Activated naive CD4-positive, alpha-beta T cell treated with anti-CD3 and anti-CD28 coated beads, Interleukin-2, amount 50 U/mL, for 72 hours (primary cell): ENCODE measurements around the gene OLFML1. TPM values are rescaled to one million over a fixed set of nuclear protein-coding genes. Genes with fewer than 3 reads are reported as not detected.

Source experiments
- ATAC-seq, 2 donors: fragments of 150-1000 bp; cut with Tn5 transposase; 2 replicates each; pipeline ENCODE4 v1.10.0; 2021; ENCODE audit warnings: mild to moderate bottlenecking in 2 of 2, moderate library complexity in 2 of 2
- DNase-seq, 2 donors: peaks; one replicate each; pipeline ENCODE4 v3.0.0; 2021 to 2022; ENCODE audit warnings: low spot score in 2 of 2
- H3K27ac Mint-ChIP-seq, 2 donors: one replicate each; pipeline ENCODE4 v1.8.0; 2022; ENCODE audit warnings: mild to moderate bottlenecking in 2 of 2, mixed read lengths in 2 of 2
- H3K36me3 Mint-ChIP-seq, 2 donors: one replicate each; pipeline ENCODE4 v1.8.0; 2022; ENCODE audit warnings: mixed read lengths in 2 of 2
- H3K9me3 Mint-ChIP-seq, 2 donors: one replicate each; pipeline ENCODE4 v1.8.0; 2022; ENCODE audit warnings: mixed read lengths in 2 of 2
- total RNA-seq, 2 donors: library from RNA; stranded (reverse); gene quantifications; one replicate each; pipeline ENCODE4 v1.2.3, GENCODE V29; 2022

The OLFML1 gene
- total RNA-seq, 2 donors from 2014 or later, result not detected

GRCh38 chr11:7462706-7463105 lies 22.6 kb upstream of the OLFML1 start:
- Mint-ChIP-seq H3K27ac (no peak overlapping the region), H3K9me3 (peaks cover 0 to 7% of the 10 kb centered on the region in 2 donors), H3K36me3 (no peaks in the 10 kb centered on the region)
- ATAC-seq (no peak), DNase-seq (no peak)

- no peaks in the 10 kb centered on the region for H3K36me3 Mint-ChIP-seq
- H3K9me3 Mint-ChIP-seq, result no peaks in the 10 kb centered on the region
- H3K27ac Mint-ChIP-seq, result no peak overlapping the region
- peak in 1 of 2 donors; percentile 57 for DNase-seq
- peak; percentile 86 to 99 for ATAC-seq
These were observed 17.7 kb upstream of the OLFML1 start for GRCh38 chr11:7467652-7468051.

GRCh38 chr11:7469351-7469865 lies 15.9 kb upstream of the OLFML1 start:
- no peaks in the 10 kb centered on the region for H3K36me3 Mint-ChIP-seq
- ATAC-seq (no peak), DNase-seq (no peak)
- H3K27ac Mint-ChIP-seq, result peak overlapping the region in 1 of 2 donors; percentile 79
- H3K9me3 Mint-ChIP-seq, result no peaks in the 10 kb centered on the region

GRCh38 chr11:7471071-7471470 lies 14.2 kb upstream of the OLFML1 start:
- DNase-seq (no peak), ATAC-seq (no peak)
- H3K27ac Mint-ChIP-seq, result no peak overlapping the region
- no peaks in the 10 kb centered on the region for H3K36me3 Mint-ChIP-seq
- H3K9me3 Mint-ChIP-seq, result no peaks in the 10 kb centered on the region

- ATAC-seq (no peak), DNase-seq (no peak)
- Mint-ChIP-seq H3K27ac (no peak overlapping the region), H3K36me3 (no peaks in the 10 kb centered on the region), H3K9me3 (no peaks in the 10 kb centered on the region)
These were observed 11.6 kb upstream of the OLFML1 start for GRCh38 chr11:7473717-7474116.

GRCh38 chr11:7480113-7480512 lies 5.2 kb upstream of the OLFML1 start:
- H3K36me3 Mint-ChIP-seq, result no peaks in the 10 kb centered on the region
- ATAC-seq, result no peak
- H3K27ac Mint-ChIP-seq, result no peak overlapping the region
- DNase-seq, result no peak
- H3K9me3 Mint-ChIP-seq, result no peaks in the 10 kb centered on the region

GRCh38 chr11:7484131-7484530 lies 1.2 kb upstream of the OLFML1 start:
- DNase-seq (no peak), ATAC-seq (no peak)
- H3K27ac Mint-ChIP-seq, result no peak overlapping the region
- H3K36me3 Mint-ChIP-seq, result no peaks in the 10 kb centered on the region
- H3K9me3 Mint-ChIP-seq, result no peaks in the 10 kb centered on the region

GRCh38 chr11:7484645-7485044 lies 661 bp upstream of the OLFML1 start:
- Mint-ChIP-seq H3K36me3 (no peaks in the 10 kb centered on the region), H3K27ac (no peak overlapping the region), H3K9me3 (no peaks in the 10 kb centered on the region)
- no peak for ATAC-seq
- no peak for DNase-seq

- no peaks in the 10 kb centered on the region for H3K9me3 Mint-ChIP-seq
- no peaks in the 10 kb centered on the region for H3K36me3 Mint-ChIP-seq
- no peak overlapping the region for H3K27ac Mint-ChIP-seq
- ATAC-seq (no peak), DNase-seq (no peak)
These were observed 933 bp downstream of the OLFML1 start for GRCh38 chr11:7486098-7486780.

- Mint-ChIP-seq H3K27ac (no peak overlapping the region), H3K36me3 (no peaks in the 10 kb centered on the region), H3K9me3 (no peaks in the 10 kb centered on the region)
- ATAC-seq (no peak), DNase-seq (no peak)
These were observed 1.5 kb downstream of the OLFML1 start for GRCh38 chr11:7486781-7487140.

- H3K27ac Mint-ChIP-seq, result no peak overlapping the region
- no peaks in the 10 kb centered on the region for H3K9me3 Mint-ChIP-seq
- ATAC-seq (no peak), DNase-seq (no peak)
- H3K36me3 Mint-ChIP-seq, result no peaks in the 10 kb centered on the region
These were observed 2.1 kb downstream of the OLFML1 start for GRCh38 chr11:7487360-7487759.

GRCh38 chr11:7488681-7489080 lies 3.4 kb downstream of the OLFML1 start:
- ATAC-seq, result no peak

GRCh38 chr11:7489376-7489775 lies 4.1 kb downstream of the OLFML1 start:
- ATAC-seq, result no peak
- no peak for DNase-seq
- H3K36me3 Mint-ChIP-seq, result no peaks in the 10 kb centered on the region
- no peaks in the 10 kb centered on the region for H3K9me3 Mint-ChIP-seq
- no peak overlapping the region for H3K27ac Mint-ChIP-seq

More at GRCh38 chr11:7488681-7489080, 3.4 kb downstream of the OLFML1 start:
- Mint-ChIP-seq H3K9me3 (no peaks in the 10 kb centered on the region), H3K27ac (no peak overlapping the region), H3K36me3 (no peaks in the 10 kb centered on the region)
- DNase-seq, result no peak

GRCh38 chr11:7490054-7490453 lies 4.7 kb downstream of the OLFML1 start:
- Mint-ChIP-seq H3K27ac (no peak overlapping the region), H3K36me3 (no peaks in the 10 kb centered on the region), H3K9me3 (no peaks in the 10 kb centered on the region)
- ATAC-seq (no peak), DNase-seq (no peak)

- ATAC-seq, result no peak
- H3K27ac Mint-ChIP-seq, result no peak overlapping the region
- no peaks in the 10 kb centered on the region for H3K9me3 Mint-ChIP-seq
- DNase-seq, result no peak
- H3K36me3 Mint-ChIP-seq, result no peaks in the 10 kb centered on the region
These were observed 5.2 kb downstream of the OLFML1 start for GRCh38 chr11:7490535-7490934.

GRCh38 chr11:7492253-7492652 lies 6.9 kb downstream of the OLFML1 start:
- Mint-ChIP-seq H3K36me3 (peaks cover 0 to 6% of the 10 kb centered on the region in 2 donors), H3K9me3 (peaks cover 0 to 4% of the 10 kb centered on the region in 2 donors), H3K27ac (no peak overlapping the region)
- DNase-seq (no peak), ATAC-seq (no peak)

- Mint-ChIP-seq H3K9me3 (peaks cover 0 to 4% of the 10 kb centered on the region in 2 donors), H3K27ac (no peak overlapping the region), H3K36me3 (peaks cover 0 to 6% of the 10 kb centered on the region in 2 donors)
- DNase-seq, result no peak
- ATAC-seq, result no peak
These were observed 8.4 kb downstream of the OLFML1 start for GRCh38 chr11:7493670-7494069.

GRCh38 chr11:7494086-7494745 lies 8.9 kb downstream of the OLFML1 start:
- Mint-ChIP-seq H3K9me3 (peaks cover 0 to 4% of the 10 kb centered on the region in 2 donors), H3K36me3 (peaks cover 0 to 6% of the 10 kb centered on the region in 2 donors), H3K27ac (peak overlapping the region in 1 of 2 donors; percentile 30)
- ATAC-seq (no peak), DNase-seq (no peak)
